ENCODE results near the gene TAS2R42. TPM values are rescaled to one million over a fixed set of nuclear protein-coding genes. Genes with fewer than 3 reads are reported as not detected.

Gene TAS2R42
- total RNA-seq, 8 experiments from 2014 or later: 0.11 to 2.8 (median 0.62) TPM; not detected in 3

Other genes starting within 250 kb of the TAS2R42 start
- gene TAS2R14, start 247.7 kb downstream of the TAS2R42 start, total RNA-seq: 10 to 100 TPM in 1 of 8 experiments, 1 to 10 TPM in 7; 2.6 to 12.9 (median 4.0) TPM
- 1 to 10 TPM in 6 of 8 experiments, under 1 TPM in 2; 0.75 to 7.2 (median 1.8) TPM for gene TAS2R50, start 200.0 kb downstream of the TAS2R42 start, total RNA-seq
- 10 to 100 TPM in 1 of 8 experiments, 1 to 10 TPM in 6, under 1 TPM in 1; 0.96 to 13.2 (median 3.2) TPM for gene TAS2R20, start 188.6 kb downstream of the TAS2R42 start, total RNA-seq
- gene TAS2R19, start 164.3 kb downstream of the TAS2R42 start, total RNA-seq: 10 to 100 TPM in 2 of 8 experiments, 1 to 10 TPM in 6; 1.5 to 16.7 (median 5.1) TPM
- gene TAS2R31, start 155.5 kb downstream of the TAS2R42 start, total RNA-seq: 10 to 100 TPM in 2 of 8 experiments, 1 to 10 TPM in 6; 2.5 to 17.5 (median 4.7) TPM
- 1 to 10 TPM in 7 of 8 experiments, under 1 TPM in 1; 0.83 to 9.3 (median 1.8) TPM for gene TAS2R46, start 124.6 kb downstream of the TAS2R42 start, total RNA-seq
- gene TAS2R43, start 94.6 kb downstream of the TAS2R42 start, total RNA-seq: 1 to 10 TPM in 5 of 8 experiments, under 1 TPM in 3; 0.65 to 5.2 (median 1.7) TPM
- 10 to 100 TPM in 2 of 8 experiments, 1 to 10 TPM in 5, under 1 TPM in 1; 0.96 to 23.4 (median 3.9) TPM for gene TAS2R30, start 52.3 kb downstream of the TAS2R42 start, total RNA-seq
- 10 to 100 TPM; 10.9 to 80.5 (median 15.5) TPM for gene SMIM10L1, start 15.7 kb downstream of the TAS2R42 start, total RNA-seq
- gene PRB3, start 82.8 kb upstream of the TAS2R42 start, total RNA-seq: 1 to 10 TPM in 3 of 8 experiments, under 1 TPM in 3, not detected in 2; 0.32 to 1.7 (median 0.86) TPM
- 10 to 100 TPM in 1 of 8 experiments, 1 to 10 TPM in 1, under 1 TPM in 2, not detected in 4; 0.54 to 15.8 (median 1.0) TPM for gene PRB4, start 123.5 kb upstream of the TAS2R42 start, total RNA-seq
- gene PRB2, start 208.6 kb upstream of the TAS2R42 start, total RNA-seq: 100 to 1,000 TPM in 1 of 8 experiments, 10 to 100 TPM in 1, 1 to 10 TPM in 3, under 1 TPM in 1, not detected in 2; 0.83 to 152 (median 1.1) TPM